SIG-M5 treated with dmso at 0.1 percent for 504 hours (cell line): ENCODE data around the gene ACADVL.

Source experiments
- DNase-seq: peaks from one replicate; lab custom pipeline; 2025; ENCODE audit not compliant: unreplicated experiment; lab: John Stamatoyannopoulos, UW

The ACADVL gene

DNA sequence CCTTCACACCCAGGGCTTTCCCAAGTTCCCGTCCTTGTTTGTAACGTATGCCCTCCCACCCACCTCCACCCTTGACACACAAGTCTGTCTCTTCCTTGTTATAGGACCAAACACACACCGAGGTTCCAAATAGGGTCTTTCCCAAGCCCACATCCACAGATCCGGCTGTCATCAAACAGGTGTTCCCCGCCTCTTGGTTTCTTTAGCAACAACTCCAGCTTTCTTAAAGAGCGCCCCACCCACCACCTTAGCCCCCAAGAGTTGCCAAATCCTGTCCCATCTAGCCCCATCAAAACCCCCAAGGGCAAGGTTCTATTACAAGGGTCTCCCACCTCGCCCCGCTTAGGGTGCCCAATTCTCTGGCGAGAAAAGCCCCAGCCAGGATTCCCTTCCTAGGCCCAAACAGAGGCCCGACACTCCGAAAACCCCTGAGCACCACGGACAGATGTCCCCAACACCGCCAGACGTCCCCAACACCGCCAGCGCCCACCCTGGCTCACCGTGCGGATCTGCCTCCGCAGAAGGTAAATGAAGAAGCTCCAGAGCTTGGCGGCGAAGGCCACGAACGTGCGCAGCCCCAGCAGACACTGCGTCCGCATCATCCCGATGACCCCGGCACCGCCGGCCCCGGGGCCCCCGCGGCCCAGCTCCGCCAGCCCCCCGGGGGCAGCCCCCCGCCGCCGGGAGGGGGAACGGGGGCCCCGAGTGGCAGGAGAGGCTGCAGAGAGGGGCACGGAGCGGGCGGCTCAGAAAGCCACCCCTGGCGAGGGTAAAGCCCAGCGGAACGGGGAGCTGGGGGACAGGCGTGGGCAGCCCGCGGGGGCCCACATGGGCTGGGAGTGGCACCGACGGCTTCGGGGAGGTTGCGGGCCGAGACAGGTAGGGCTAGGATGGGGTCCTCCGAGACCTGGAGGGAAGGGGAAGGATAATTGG, 31.2 kb downstream of the ACADVL start:
- no peak for DNase-seq

DNA sequence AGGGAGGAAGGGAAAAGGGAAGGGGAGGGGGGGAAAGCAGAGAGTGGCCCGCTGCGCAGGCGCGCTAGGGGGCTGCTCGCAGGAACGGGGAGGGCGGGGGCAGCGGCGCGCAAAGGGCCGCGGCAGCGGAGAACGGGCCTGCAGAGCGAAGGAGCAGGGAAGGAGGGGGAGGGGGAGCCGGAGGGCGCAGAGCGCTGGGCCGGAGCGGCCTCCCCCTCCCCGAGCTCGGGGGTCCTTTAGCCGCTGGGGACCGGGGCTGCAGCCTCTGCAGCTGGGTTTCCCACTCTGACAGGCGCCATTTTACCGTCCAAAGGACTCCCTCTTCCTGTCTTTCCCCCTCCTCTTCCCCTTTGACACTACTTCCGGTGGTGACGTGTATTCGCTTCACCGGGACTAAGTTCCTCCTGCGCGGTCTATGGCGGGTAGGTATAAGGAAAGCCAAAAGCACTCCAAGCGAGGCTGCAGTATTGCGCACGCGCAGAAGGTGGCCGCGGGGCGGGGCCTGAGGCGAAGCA, 32.0 kb downstream of the ACADVL start, which contains the start of gene CTDNEP1:
CTDNEP1 (minus strand) TSS at position 74 of the 515 bp plus-strand sequence. CDS start 438 bp downstream, outside the sequence.
- DNase-seq, result peak; percentile 98

DNA sequence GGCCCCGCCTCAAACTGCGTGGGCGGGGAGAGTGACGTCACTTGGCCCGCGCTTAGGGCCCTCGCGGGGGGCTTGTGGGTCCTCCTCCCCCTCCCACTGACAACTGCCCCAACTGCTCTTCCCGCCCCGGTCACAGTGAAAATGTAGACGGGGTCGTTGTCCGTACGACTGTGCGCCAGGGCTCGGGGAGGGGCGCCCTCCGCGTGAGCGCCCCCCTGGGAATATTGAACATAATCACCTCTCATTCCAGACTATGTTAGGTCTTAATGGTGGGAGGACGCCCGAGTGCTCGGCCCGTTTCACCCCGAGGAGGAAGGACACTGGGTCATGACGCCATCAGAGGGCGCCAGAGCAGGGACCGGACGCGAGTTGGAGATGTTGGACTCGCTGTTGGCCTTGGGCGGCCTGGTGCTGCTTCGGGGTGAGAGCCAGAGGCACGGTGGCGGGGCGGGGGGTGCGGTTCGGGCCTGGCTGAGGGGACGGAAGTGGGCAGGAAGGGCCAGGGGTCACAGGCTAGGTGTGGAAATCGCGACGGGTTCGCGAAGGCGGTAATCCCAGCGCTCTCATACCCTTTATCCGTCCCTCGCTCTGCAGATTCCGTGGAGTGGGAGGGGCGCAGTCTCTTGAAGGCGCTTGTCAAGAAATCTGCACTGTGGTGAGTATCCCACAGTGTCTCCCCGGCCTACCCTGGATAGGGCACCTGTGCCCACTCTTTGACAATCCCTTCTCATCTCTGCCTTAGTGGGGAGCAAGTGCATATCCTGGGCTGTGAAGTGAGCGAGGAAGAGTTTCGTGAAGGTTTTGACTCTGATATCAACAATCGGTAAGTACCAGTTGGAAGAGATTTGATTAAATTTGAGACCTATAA, 32.7 kb downstream of the ACADVL start, which contains the start of gene ELP5:
ELP5 (plus strand) TSS at position 40 of the 868 bp plus-strand sequence; CDS start at position 376, 336 bp downstream.
- DNase-seq, result peak; percentile 86

DNA sequence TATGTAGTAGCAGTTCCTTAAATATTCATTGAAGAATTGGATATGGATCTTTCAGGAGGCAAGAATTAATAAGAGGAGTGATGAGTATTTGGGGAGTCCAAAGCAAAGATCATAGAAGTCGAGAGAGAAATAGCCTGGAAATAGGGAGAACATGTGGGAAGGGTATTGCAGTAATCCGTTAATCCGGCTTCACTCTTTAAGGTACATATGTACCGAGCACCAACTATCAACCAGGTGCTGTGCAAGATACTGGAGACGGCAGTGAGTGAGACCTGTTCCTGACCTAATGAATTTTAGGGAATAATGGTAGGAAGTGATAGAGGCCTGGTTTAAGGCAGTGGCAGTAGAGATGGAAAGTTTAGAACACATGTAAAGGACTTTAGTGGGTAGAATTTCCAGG, 33.3 kb downstream of the ACADVL start:
- DNase-seq, result no peak

DNA sequence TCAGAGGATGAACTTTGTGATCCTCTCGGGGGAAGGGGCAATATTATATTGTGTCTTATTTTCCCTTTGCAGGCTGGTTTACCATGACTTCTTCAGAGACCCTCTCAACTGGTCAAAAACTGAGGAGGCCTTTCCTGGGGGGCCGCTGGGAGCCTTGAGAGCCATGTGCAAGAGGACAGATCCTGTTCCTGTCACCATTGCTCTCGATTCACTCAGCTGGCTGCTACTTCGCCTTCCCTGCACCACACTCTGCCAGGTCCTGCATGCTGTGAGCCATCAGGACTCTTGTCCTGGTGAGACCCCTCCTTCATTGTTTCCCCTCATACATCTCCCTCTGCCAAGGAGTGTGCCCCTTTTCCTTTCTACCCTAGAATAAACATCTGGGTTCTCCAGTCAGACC, 34.8 kb downstream of the ACADVL start:
- no peak for DNase-seq

DNA sequence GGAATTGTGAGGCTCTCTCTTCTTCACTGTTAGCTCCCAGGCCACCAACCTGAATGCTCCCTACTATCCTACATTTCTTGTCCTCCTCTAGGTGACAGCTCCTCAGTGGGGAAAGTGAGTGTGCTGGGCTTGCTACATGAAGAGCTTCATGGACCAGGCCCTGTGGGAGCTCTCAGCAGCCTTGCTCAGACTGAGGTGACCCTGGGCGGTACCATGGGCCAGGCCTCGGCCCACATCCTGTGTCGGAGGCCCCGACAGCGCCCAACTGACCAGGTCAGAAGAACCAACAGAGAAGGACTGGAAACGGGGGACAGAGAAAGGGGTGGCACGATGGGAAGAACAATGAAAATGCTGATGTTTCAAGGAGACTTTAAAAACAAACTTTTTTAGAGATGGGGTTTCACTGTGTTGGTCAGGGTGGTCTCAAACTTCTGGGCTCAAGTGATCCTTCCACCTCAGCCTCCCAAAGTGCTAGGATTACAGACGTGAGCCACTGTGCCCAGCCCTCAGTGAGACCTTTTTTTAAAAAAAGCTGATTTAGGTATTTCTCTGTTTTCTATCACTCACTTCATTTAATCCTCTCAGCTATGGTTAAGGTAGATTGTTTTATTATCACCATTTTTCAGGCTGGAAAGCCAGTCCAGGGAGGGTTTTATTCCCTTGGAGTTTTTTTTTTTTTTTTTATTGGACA, 37.2 kb downstream of the ACADVL start:
- no peak for DNase-seq

DNA sequence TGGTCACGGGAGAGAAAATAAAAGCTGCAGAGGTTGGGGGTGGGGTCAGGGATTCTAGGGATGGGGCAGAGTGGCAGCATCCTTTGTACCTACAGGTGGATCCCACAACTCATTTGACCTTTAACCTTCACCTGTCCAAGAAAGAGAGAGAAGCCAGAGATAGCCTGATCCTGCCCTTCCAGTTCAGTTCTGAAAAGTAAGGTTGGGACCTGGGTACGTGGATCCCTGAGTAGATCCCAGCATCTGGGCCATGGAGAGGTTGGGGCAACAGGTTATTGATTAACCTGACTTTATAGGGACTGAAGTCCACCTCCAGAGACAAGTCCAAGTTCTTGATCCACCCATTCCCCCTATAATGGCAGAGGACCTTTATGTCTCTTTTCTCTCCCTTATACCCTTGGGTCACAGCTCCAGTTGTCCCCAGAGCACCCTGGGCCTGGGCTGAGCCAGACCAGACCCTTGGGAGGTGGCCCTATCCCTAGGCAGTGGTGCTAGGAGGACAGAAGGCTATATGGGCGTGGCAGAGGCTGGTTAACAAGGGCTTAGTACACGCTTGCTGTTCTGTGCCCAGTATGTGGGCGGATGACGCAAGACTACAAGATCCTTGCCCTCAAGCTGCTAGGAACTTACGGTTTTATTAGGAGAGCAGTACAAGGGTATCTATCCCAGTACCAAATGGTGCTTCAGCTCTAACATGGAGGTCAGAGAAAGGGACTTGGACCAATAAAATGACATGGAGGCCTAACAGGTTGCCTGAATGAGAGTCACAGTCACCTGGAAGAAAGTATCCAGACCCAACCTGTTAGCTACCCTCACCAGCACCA, 39.2 kb downstream of the ACADVL start:
- DNase-seq, result peak; percentile 54

DNA sequence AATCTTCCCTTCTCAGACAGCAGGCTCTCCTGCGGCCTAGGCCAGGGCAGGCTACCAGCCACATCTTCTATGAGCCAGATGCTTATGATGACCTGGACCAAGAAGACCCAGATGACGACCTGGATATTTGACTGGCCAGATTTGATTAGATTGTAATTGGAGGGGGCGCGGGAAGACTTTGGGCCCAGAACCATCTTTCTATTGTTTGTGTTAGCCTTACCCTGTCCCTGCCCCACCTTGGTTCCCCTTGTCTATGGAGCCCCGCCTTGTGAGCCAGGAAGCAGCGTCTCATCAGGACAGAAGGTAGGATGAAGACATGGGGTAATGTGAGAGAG, 39.8 kb downstream of the ACADVL start:
- DNase-seq, result no peak

DNA sequence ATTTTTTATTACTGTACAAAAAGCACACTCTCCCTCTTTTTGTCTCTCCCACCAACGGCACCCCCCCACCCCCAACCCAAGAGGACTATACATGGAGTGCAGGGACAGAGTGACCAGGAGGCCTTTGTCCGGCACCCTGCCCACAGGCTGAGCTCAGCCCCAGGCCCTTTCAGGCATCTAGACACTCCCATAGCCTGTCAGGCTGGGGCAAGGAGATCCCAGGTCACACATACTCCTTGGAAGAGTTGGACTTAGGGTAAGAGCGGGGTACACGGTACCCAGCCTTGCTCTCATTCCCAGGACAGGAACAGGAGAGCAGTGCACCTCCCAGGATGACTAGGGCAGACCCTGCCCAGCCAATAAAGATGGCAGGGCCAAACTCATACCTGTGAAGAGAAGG, 40.4 kb downstream of the ACADVL start:
- no peak for DNase-seq

DNA sequence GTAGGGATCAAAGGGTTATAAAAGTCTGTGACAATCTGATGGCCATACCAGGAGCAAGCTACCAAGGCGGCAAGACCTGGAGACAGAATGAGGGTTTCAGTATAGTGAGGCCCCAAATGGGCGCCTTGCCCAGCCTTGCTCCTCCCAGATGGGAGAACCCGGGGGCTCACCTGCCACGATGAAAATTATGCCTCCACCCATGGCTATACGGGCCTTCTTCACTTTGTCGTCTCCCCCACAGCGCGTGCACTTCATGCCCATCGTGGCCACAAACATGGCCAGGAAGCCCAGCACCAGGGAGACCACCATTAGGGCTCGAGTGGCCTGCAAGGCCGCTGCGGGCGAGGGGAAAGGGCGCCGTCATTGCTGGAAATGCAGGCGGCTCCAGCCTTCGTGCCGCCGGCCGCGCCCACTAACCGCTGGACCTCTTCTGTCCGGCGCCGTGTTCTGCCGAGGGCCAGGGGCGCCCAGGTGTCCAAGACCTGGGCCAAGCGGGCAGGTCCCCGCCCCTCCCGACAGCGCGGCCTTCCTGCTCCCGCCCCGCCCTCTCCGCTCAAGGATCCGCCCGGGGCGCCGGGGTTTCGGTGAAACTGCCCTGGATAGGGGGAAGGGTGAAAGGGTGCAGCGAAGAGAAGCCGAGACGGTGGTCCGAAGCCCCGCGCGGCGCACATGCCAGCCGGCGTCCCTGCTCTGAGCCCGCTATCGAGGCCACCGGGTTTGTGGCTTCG, 41.1 kb downstream of the ACADVL start:
- DNase-seq, result no peak

DNA sequence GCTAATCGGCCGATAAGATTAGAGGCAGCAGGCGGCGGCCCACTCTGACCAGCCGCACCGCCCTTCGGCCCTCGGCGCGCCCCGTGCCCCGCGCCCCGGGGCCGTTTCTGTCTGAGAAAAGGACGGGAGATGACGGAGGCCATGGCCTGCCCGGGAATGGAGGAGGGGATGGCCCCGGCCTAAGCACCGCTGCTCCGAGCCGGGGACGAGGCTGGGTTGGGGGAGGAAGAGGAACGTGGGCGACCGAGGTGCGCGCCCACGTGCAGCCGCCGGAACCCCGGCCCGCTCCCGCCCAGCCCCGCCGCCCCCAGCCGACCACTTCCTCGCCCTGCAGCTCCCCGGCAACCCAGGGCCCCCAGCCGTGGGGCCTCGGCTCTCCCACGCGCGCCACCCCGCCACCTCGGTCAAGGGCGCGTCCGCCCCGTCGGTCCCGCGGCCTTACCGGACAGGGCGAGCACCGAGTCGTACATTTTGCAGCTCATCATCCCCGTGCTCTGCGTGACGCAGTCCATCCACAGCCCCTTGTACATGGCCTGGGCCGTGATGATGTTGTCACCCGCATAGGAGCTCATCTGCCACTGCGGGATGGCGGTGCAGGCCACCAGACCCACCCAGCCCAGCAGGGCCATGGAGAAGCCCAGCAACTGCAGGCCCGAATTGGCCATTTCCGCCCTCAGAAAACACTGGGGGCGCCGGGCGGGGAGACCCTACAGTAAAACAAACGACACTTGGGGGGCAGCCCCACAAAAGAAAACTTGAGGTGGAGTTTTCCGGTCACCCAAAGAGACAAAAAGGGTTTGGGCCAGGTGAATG, 41.8 kb downstream of the ACADVL start:
- no peak for DNase-seq

DNA sequence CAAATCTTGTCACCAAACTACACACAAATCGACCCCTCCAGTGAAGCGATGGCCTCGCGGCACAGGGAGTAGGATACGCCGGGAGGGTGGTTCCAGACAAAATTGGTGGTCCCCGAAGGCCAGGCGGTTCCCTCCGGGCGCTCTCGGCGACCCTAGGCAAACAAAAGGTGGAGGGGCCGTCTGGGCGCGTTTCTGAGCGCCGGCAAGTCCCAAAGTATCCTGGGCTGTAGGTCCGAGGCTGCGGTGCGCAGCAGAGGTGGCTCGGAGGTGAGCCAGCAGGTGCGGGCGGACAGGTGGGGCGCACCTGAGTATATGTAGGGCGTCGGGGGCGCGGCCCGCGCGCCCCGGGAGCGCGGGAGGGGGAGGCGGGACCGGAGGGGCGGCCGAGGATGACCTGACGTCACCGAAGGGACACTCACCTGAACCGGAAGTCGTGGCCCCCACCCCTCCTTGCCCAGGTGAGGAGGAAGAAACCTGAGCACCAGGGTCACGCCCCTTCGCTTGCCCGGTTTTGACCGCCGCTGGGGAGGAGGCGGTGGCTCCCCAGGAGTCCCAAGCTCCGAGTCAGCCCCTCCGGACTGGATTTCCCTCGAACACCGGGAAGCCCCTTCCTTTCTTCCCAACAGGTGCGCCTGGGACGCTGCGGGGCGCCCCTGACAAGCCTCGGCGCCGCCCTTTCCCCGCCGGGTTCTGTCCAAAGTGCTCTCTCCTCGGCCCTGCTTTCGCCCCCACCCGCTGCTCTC, 42.6 kb downstream of the ACADVL start, which contains the start of gene CLDN7:
CLDN7 (minus strand) TSS at position 287 of the 743 bp plus-strand sequence. CDS start 435 bp downstream, outside the sequence.
- peak; percentile 44 for DNase-seq

DNA sequence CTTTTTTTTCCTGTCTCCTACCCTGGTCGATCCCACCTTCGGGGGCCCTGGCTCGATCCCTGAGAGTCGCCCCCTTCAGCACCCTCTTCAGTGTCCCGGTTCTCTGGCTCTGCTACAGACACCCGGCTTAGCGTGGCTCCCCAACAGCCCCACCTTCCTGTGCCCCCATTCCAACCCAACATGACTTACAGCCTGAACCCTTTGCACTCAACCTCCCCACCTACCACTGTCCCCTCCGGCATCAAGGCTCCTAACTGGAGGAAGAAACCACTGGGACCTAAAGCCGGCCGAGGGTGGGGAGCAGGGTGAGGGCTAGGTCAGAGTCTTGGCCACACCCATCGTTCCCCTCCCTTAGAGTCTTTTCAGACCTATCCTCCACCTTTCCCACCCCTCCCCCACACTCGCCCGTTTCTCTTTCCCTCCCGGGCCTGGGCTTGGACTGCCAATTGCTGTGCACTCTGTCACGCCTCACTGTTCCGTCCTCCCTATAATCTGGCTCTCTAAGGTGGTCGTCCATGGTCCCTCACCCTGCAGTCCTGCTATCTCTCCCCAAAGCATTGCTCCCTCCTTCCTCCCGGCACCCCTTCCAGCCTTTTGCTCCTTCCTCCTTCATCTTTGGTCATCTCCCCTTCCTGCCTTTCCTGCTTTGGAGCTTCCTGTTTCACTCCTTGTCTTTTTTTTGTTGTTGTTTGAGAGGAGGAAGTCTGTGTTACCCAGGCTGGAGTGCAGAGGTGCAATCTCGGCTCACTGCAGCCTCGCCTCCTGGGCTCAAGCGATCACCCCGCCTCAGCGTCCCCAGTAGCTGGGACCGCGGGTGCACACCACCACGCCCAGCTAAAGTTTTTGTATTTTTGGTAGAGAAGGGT, 43.4 kb downstream of the ACADVL start:
- peak; percentile 48 for DNase-seq

DNA sequence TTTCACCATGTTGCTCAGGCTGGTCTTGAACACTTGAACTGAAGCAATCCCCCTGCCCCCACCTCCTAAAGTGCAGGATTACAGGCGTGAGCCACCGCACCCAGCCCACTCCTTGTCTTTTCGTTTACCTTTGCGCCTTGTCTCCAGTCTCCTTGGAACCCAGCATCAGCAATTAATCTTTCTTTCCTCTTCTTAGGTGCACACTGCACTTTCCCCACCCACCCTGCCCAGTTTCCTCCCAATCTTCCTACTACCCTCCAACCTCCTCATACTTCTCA, 44.0 kb downstream of the ACADVL start:
- no peak for DNase-seq

DNA sequence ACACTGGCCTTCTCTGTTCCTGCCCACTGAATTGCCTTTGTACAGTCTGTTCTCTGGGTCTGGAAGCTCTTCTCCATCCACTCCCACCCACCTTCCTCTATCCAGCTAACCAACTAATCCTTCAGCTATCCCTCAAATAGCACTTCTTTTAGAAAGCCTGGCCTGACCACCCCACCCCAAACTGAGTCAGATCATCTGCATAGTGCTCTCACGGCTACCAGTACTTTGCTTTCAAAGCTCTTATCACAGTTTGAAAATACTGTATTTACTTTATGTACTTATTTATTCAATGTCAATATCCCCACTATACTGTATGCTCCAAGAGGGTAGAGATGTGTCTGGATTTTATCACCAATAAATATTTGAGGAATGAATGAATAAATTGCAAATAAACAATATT, 47.0 kb downstream of the ACADVL start:
- DNase-seq, result no peak
